H1 (cell line): ENCODE results near the gene ARID1B. TPM values are rescaled to one million over a fixed set of nuclear protein-coding genes. Genes with fewer than 3 reads are reported as not detected.

Source experiments
- CTCF ChIA-PET: fragments of 300-600 bp; sonication (Branson Sonifier 250); formaldehyde crosslinking; loops from one replicate; lab custom pipeline; 2021; ENCODE audit not compliant: partially characterized antibody; lab: Charles Lee
- POLR2A ChIA-PET: fragments of 300-600 bp; sonication (Branson Sonifier 250); formaldehyde crosslinking; loops from one replicate; lab custom pipeline; 2021; ENCODE audit warnings: inconsistent platforms; ENCODE audit not compliant: partially characterized antibody; lab: Charles Lee
- DNase-seq, 2 experiments: peaks; one replicate each; pipeline versions ENCODE4 v3.0.0 to v3.0.0-alpha.2; 2010 to 2022; ENCODE audit warnings: low spot score in 2 of 2, low read depth in 1 of 2, mixed read lengths in 1 of 2
- FAIRE-seq: peaks from 2 replicates; lab custom pipeline; 2011; peaks lifted over from hg19 to GRCh38; lab: Jason Lieb, UNC
- H2AFZ ChIP-seq: 2 replicates; pipeline ENCODE4 v1.8.1; 2012; ENCODE audit warnings: low read length, inconsistent platforms
- H2AK5ac ChIP-seq: 2 replicates; pipeline ENCODE4 v1.6.1; 2013; ENCODE audit warnings: low read depth, low read length
- H2BK120ac ChIP-seq: replicated peaks from 2 replicates; pipeline ENCODE3; 2013; ENCODE audit warnings: low read depth, low read length, inconsistent platforms
- H2BK12ac ChIP-seq: 2 replicates; pipeline ENCODE4 v1.6.1; 2013; ENCODE audit warnings: low read depth, low read length
- H2BK15ac ChIP-seq: 2 replicates; pipeline ENCODE4 v1.6.1; 2013; ENCODE audit warnings: low read length
- H2BK20ac ChIP-seq: 2 replicates; pipeline ENCODE4 v1.6.1; 2013; ENCODE audit warnings: low read length
- H2BK5ac ChIP-seq: 2 replicates; pipeline ENCODE4 v1.6.1; 2013; ENCODE audit warnings: low read depth, low read length
- H3K14ac ChIP-seq: 2 replicates; pipeline ENCODE4 v1.6.1; 2013; ENCODE audit warnings: inconsistent platforms; ENCODE audit not compliant: insufficient read length
- H3K18ac ChIP-seq: 2 replicates; pipeline ENCODE4 v1.6.1; 2013; ENCODE audit warnings: low read length; ENCODE audit errors: extremely low read depth
- H3K23ac ChIP-seq: 2 replicates; pipeline ENCODE4 v1.6.1; 2013; ENCODE audit warnings: inconsistent platforms; ENCODE audit not compliant: insufficient read length
- H3K23me2 ChIP-seq: 2 replicates; pipeline ENCODE4 v1.6.1; 2013; ENCODE audit warnings: low read depth, low read length
- H3K27ac ChIP-seq: 2 replicates; pipeline ENCODE4 v1.6.1; 2011; ENCODE audit warnings: low read depth, low read length, inconsistent platforms
- H3K27me3 ChIP-seq, 4 experiments: replicated peaks in 1 of 4; 1 replicate in 1 of 4; 2 replicates in 3 of 4; pipeline versions ENCODE4 v1.6.1 to v1.8.1; 2011 to 2013; ENCODE audit warnings: low read length in 3 of 4, mild to moderate bottlenecking in 3 of 4, inconsistent platforms in 2 of 4, mixed read lengths in 2 of 4, moderate library complexity in 1 of 4; ENCODE audit not compliant: control insufficient read depth in 3 of 4, insufficient read depth in 3 of 4; ENCODE audit errors: extremely low read depth in 1 of 4
- H3K36me3 ChIP-seq, 4 experiments: 2 replicates each; pipeline versions ENCODE4 v1.6.1 to v1.8.1; 2011 to 2013; ENCODE audit warnings: mild to moderate bottlenecking in 4 of 4, low read length in 3 of 4, moderate library complexity in 2 of 4, control low read depth in 1 of 4, inconsistent platforms in 1 of 4; ENCODE audit not compliant: insufficient read depth in 4 of 4, control insufficient read depth in 2 of 4
- H3K4ac ChIP-seq: replicated peaks from 2 replicates; pipeline ENCODE3; 2013; ENCODE audit warnings: low read length, low read depth, mixed read lengths, inconsistent platforms; ENCODE audit not compliant: insufficient read length
- H3K4me1 ChIP-seq, 4 experiments: replicated peaks in 1 of 4; 1 replicate in 1 of 4; 2 replicates in 3 of 4; pipeline versions ENCODE4 v1.6.1 to v1.8.1; 2011 to 2013; ENCODE audit warnings: low read length in 3 of 4, inconsistent platforms in 2 of 4, mixed read lengths in 1 of 4; ENCODE audit not compliant: insufficient read depth in 4 of 4, control insufficient read depth in 3 of 4
- H3K4me2 ChIP-seq, 2 experiments: 2 replicates each; pipeline versions ENCODE4 v1.6.1 to v1.8.1; 2011 to 2013; ENCODE audit warnings: low read depth in 2 of 2, low read length in 2 of 2, control low read depth in 1 of 2, inconsistent platforms in 1 of 2, mild to moderate bottlenecking in 1 of 2; ENCODE audit not compliant: insufficient read depth in 1 of 2
- H3K4me3 ChIP-seq, 4 experiments: fragments of 200-600, 300-600 bp in 1 of 4; sonication (generic), shearing (Covaris generic), sonication (Bioruptor Twin) in 1 of 4; 2 replicates each; pipeline versions ENCODE4 v1.5.1 to v1.8.1; 2011 to 2016; ENCODE audit warnings: low read length in 4 of 4, low read depth in 3 of 4, control low read depth in 2 of 4, inconsistent platforms in 2 of 4, mild to moderate bottlenecking in 2 of 4, mixed read lengths in 1 of 4, moderate library complexity in 1 of 4; ENCODE audit not compliant: insufficient read depth in 2 of 4; ENCODE audit errors: extremely low read depth in 1 of 4
- H3K56ac ChIP-seq: replicated peaks from 2 replicates; pipeline ENCODE3; 2013; ENCODE audit warnings: low read depth, mild to moderate bottlenecking, mixed read lengths, low read length, inconsistent platforms; ENCODE audit not compliant: insufficient read length
- H3K79me1 ChIP-seq: 2 replicates; pipeline ENCODE4 v1.6.1; 2013; ENCODE audit warnings: low read depth, low read length, control low read depth
- H3K79me2 ChIP-seq, 2 experiments: 2 replicates each; pipeline versions ENCODE4 v1.6.1 to v1.8.1; 2012 to 2013; ENCODE audit warnings: low read length in 2 of 2, mild to moderate bottlenecking in 2 of 2, inconsistent platforms in 1 of 2; ENCODE audit not compliant: insufficient read depth in 2 of 2, control insufficient read depth in 1 of 2
- H3K9ac ChIP-seq, 4 experiments: replicated peaks in 1 of 4; 1 replicate in 1 of 4; 2 replicates in 3 of 4; pipeline versions ENCODE4 v1.6.1 to v1.8.1; 2011 to 2013; ENCODE audit warnings: low read depth in 3 of 4, low read length in 3 of 4, control low read depth in 2 of 4, mild to moderate bottlenecking in 2 of 4, moderate library complexity in 2 of 4, inconsistent platforms in 1 of 4; ENCODE audit errors: extremely low read depth in 1 of 4
- H3K9me3 ChIP-seq, 2 experiments: 2 replicates each; pipeline versions ENCODE4 v1.6.1 to v1.8.1; 2012 to 2013; ENCODE audit warnings: mild to moderate bottlenecking in 2 of 2, moderate library complexity in 2 of 2, control low read depth in 1 of 2, inconsistent platforms in 1 of 2, low read depth in 1 of 2, low read length in 1 of 2, mixed read lengths in 1 of 2; ENCODE audit not compliant: insufficient read depth in 2 of 2
- H4K20me1 ChIP-seq, 2 experiments: replicated peaks in 1 of 2; 2 replicates each; pipeline versions ENCODE3 to v1.8.1; 2011 to 2013; ENCODE audit warnings: inconsistent platforms in 2 of 2, low read length in 2 of 2, mild to moderate bottlenecking in 1 of 2; ENCODE audit not compliant: insufficient read depth in 2 of 2, control insufficient read depth in 1 of 2
- H4K5ac ChIP-seq: 2 replicates; pipeline ENCODE4 v1.6.1; 2013; ENCODE audit warnings: low read length, low read depth, mixed read lengths, inconsistent platforms; ENCODE audit not compliant: insufficient read length
- H4K8ac ChIP-seq: 2 replicates; pipeline ENCODE4 v1.8.0; 2013; ENCODE audit warnings: mild to moderate bottlenecking, moderate library complexity, low read length, inconsistent platforms; ENCODE audit not compliant: insufficient read depth; ENCODE audit errors: extremely low read depth
- H4K91ac ChIP-seq: replicated peaks from 2 replicates; pipeline ENCODE3; 2013; ENCODE audit warnings: low read length, mixed read lengths, inconsistent platforms; ENCODE audit not compliant: insufficient read length
- TEAD4 ChIP-seq: IDR thresholded peaks from 2 replicates; pipeline ENCODE4 v1.6.1; 2012; ENCODE audit warnings: low read depth, low read length, inconsistent platforms, mixed read lengths
- WGBS, 2 experiments: shearing (Covaris generic) in 1 of 2; methylation state at CpG; one replicate each; pipeline versions ENCODE4 v1.1.6 to v1.1.7; 2013 to 2015; ENCODE audit warnings: low lambda C conversion rate in 2 of 2, mixed read lengths in 2 of 2, inconsistent platforms in 1 of 2, low coverage in 1 of 2, missing lambda C conversion rate in 1 of 2; ENCODE audit not compliant: insufficient replicate concordance in 2 of 2, insufficient coverage in 1 of 2, insufficient read length in 1 of 2; ENCODE audit errors: extremely low coverage in 1 of 2, missing lambda C conversion rate in 1 of 2; 5-methylcytosine and 5-hydroxymethylcytosine counted together
- polyA plus RNA-seq, 7 experiments: library from polyadenylated mRNA; depleted of rRNA in 3 of 7; stranded (reverse) in 5 of 7; unstranded in 2 of 7; fragments of >200 nt in 5 of 7; fragments of 200-250 nt in 2 of 7; gene quantifications; 1 replicate in 5 of 7; 2 replicates in 1 of 7; 4 replicates in 1 of 7; pipeline versions ENCODE4 v1.2.1 to v1.2.3, GENCODE V29; 2011 to 2013; ENCODE audit warnings: missing spikeins in 2 of 7, mixed read lengths in 2 of 7
- total RNA-seq: library from RNA; stranded (reverse); fragmentation: NEBNext Ultra II Directional; extraction: Animal tissue kit (Norgen Biotek cat#: 25700); gene quantifications from 2 replicates; pipeline ENCODE4 v1.2.1, GENCODE V29; 2021

Gene ARID1B
- total and polyA plus RNA-seq, 2 of the 8 experiments (the other 6 are each of a cell fraction or from before 2014, with no cell fraction given) = 24.3 to 70.3 TPM

DNA sequence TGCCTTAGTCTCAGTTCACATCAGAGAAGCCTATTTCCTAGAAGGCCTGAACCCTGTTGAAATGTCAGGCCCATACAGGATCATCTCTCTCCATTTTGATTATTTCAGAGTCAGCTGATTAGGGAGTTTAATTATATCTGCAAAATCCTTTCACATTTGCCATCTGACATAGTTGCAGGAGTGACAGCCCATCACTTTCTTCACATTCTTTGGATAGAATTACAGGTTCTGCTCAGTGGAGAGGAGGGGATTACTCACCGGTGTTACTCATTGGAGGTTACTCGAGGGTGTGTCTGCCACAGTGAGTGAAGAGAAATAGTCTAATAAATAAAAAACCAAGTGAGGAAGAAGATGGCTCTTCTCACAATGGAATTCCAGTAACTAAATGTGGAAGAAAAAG lies 329.3 kb downstream of the ARID1B start:
- no peaks in the 10 kb centered on the region for H3K9me3 ChIP-seq
- no peak overlapping the region for H2BK15ac ChIP-seq
- no peak overlapping the region for H3K56ac ChIP-seq
- H3K79me2 ChIP-seq = 0 out of 4 replicates have a peak, but pooled peaks cover 0 to 3% of the 10 kb centered on the region in 2 experiments
- H4K20me1 ChIP-seq = no peaks in the 10 kb centered on the region
- no peak overlapping the region for H3K4me3 ChIP-seq
- no peaks in the 10 kb centered on the region for H3K4me1 ChIP-seq
- H2BK120ac ChIP-seq = no peak overlapping the region
- H4K91ac ChIP-seq = no peak overlapping the region
- H3K4me2 ChIP-seq = no peak overlapping the region
- H3K27me3 ChIP-seq = no peaks in the 10 kb centered on the region
- DNase-seq (no peak), FAIRE-seq (no peak)
- no peak overlapping the region for H3K4ac ChIP-seq
- no peaks in the 10 kb centered on the region for H3K23me2 ChIP-seq
- WGBS, 2 experiments = 80% methylated on average over 2 of the region's 2 CpGs; no CpG with 5 or more reads in 1 of the 2 experiments
- H3K79me1 ChIP-seq = no peaks in the 10 kb centered on the region
- no peak overlapping the region for H2BK20ac ChIP-seq
- no peak overlapping the region for H2AFZ ChIP-seq
- no peak overlapping the region for H3K9ac ChIP-seq
- H3K27ac ChIP-seq = no peak overlapping the region
- ChIA-PET CTCF (no interaction called here), POLR2A (no interaction called here)
- H3K23ac ChIP-seq = no peak overlapping the region
- H3K36me3 ChIP-seq = peaks cover 0 to 5% (median 0%) of the 10 kb centered on the region in 4 experiments; a peak in 1 of 8 replicates
- H4K5ac ChIP-seq = no peak overlapping the region
- H4K8ac ChIP-seq = no peak overlapping the region
- H3K18ac ChIP-seq = no peak overlapping the region
- H2AK5ac ChIP-seq = no peak overlapping the region
- H2BK12ac ChIP-seq = no peak overlapping the region
- H2BK5ac ChIP-seq = no peak overlapping the region
- no peak overlapping the region for H3K14ac ChIP-seq
- no peak for TF ChIP-seq TEAD4
